AG04449 (cell line): ENCODE measurements around the gene SLC22A2.

Experiments used
- CTCF ChIA-PET: fragments of 350-600 bp; formaldehyde crosslinking; extraction: SDS; loops from one replicate; lab custom pipeline; 2021; ENCODE audit warnings: antibody characterized with exemption; lab: Yijun Ruan, JAX
- POLR2A ChIA-PET: fragments of 400-600, 350-600 bp; formaldehyde crosslinking; extraction: SDS; loops from one replicate; lab custom pipeline; 2020; ENCODE audit warnings: antibody characterized with exemption, inconsistent platforms; lab: Yijun Ruan, JAX
- DNase-seq: peaks from one replicate; pipeline ENCODE4 v3.0.0-alpha.2; 2010; ENCODE audit warnings: low read depth, low spot score
- H3K4me3 ChIP-seq: 2 replicates; pipeline ENCODE4 v1.5.1; 2011; ENCODE audit warnings: low read depth, mild to moderate bottlenecking, control low read depth, low read length
- CTCF ChIP-seq: IDR thresholded peaks from one replicate; pipeline ENCODE4 v1.5.1; 2011; ENCODE audit warnings: mild to moderate bottlenecking, moderate library complexity, low read length, control low read depth, inconsistent platforms; ENCODE audit not compliant: insufficient read depth; ENCODE audit errors: missing control alignments

The SLC22A2 gene

GRCh38 chr6:160299559-160299958 lies 40.9 kb upstream of the SLC22A2 start:
- TF ChIP-seq CTCF, result no peak
- ChIA-PET POLR2A (no interaction called here), CTCF (no interaction called here)
- no peak for DNase-seq
- no peak overlapping the region for H3K4me3 ChIP-seq

DNA sequence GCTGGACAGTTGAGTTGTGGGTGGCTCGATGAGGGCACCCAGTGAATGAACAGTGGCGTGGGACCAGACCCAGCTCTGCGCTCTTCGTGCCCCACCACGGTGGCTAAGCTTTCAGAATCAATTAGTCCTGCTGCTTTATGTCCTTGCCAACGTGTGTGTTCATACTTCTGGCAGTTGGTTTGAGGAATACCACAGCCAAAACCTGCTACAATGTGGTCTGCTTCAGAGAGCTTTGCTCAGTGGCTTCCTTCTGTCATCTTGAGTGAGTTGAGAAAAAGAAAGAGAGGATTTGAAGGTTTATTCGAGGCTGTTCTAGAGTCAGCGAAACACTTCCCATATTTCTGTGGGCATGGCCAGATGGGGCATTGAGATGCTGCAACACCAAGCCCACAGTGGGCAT lies 39.5 kb upstream of the SLC22A2 start:
- CTCF ChIA-PET, result no interaction called here
- no peak overlapping the region for H3K4me3 ChIP-seq
- DNase-seq, result no peak
- POLR2A ChIA-PET, result no interaction called here
- TF ChIP-seq CTCF, result no peak

DNA sequence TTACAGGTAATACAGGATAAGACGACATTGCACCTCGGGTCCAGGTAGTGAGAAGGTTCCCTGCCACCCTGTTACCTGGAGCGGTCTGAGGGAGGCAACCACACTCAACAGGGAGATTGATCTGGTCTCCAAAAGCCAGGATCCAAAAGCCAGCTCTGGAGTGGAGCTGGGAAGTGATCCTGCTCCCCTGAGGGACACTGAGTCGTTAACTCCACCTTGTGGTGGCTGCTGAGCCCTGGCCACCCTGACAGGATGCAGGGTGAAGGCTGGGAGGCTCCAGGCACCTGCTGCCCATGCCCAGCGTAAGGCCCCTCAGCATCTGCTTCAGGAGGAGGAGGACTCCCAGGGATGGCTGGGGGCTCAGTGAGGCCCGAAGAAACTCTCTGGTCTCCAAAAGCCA lies 38.7 kb upstream of the SLC22A2 start:
- no peak overlapping the region for H3K4me3 ChIP-seq
- DNase-seq, result no peak
- POLR2A ChIA-PET, result no interaction called here
- no peak for TF ChIP-seq CTCF
- CTCF ChIA-PET, result interaction anchor here (0.9 kb wide), 1 partner anchor 434 kb away, joined by 3 read pairs; no protein-coding TSS in a partner anchor

DNA sequence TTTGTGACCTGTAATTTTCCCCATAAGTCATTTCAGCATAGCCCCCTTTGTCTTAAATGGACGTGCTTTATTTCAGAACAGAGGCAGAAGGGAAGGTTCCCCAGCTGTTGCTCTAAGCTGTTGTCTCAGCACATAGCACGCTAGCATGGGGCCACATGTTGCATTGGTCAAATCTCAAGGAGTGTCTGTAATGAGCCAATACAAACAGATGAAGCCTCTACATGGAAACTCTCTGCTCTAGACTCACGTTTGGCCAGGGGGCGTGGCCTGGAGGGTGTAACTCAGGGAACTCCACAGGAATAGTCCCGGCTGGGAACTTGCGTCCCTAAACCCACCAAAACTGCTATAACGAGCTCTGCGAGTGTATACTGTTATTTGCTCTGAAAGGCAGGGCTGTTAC lies 35.2 kb upstream of the SLC22A2 start:
- H3K4me3 ChIP-seq, result no peak overlapping the region
- CTCF ChIA-PET, result no interaction called here
- no peak for DNase-seq
- POLR2A ChIA-PET, result no interaction called here
- no peak for TF ChIP-seq CTCF

DNA sequence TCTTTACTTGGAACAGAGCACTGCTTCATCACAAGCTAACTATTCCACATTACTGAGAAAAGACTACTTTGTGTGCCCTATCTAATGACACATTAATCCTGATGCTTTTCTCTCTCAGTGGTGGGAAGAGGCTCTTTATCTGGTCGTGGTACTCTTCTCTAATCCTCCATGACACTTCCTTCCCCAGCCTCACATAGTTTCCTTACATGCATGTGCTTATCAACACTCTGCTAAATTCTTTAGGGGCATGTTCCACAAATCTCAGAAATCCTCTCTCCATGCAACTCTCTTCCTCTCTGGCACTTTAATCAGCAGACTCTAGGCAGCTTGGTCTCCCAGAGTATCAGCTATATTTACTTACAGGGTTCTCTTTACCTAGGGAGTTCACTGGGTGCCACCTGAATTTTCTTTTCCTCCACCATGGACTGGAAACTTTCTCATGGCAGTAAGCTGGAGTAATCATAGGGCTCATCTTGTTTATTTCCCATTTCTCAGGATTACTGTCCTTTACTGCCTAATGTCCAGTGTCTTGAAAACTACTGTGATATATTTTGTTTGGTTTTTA lies 27.0 kb upstream of the SLC22A2 start:
- H3K4me3 ChIP-seq, result no peak overlapping the region
- CTCF ChIA-PET, result no interaction called here
- no peak for DNase-seq
- POLR2A ChIA-PET, result no interaction called here
- TF ChIP-seq CTCF, result no peak

- ChIA-PET CTCF (no interaction called here), POLR2A (no interaction called here)
- no peak overlapping the region for H3K4me3 ChIP-seq
- no peak for DNase-seq
- no peak for TF ChIP-seq CTCF
Observed at GRCh38 chr6:160284575-160284974, 26.0 kb upstream of the SLC22A2 start.
